Stimulated activated CD8-positive, alpha-beta memory T cell treated with anti-CD3 and anti-CD28 coated beads, Interleukin-12 subunit alpha, Interleukin-12 subunit beta, amount 100 ng/mL, for 24 hours (primary cell): ENCODE results near the gene COA1.
"Not testable (repeated sequence)": the region's sequence is repeated elsewhere in the genome, so short reads cannot be mapped to it uniquely, and the experiment has no call there.

ENCODE experiments used
- DNase-seq: peaks from one replicate; pipeline ENCODE4 v3.0.0-alpha.2; 2020; ENCODE audit errors: extremely low read depth

The COA1 gene

DNA sequence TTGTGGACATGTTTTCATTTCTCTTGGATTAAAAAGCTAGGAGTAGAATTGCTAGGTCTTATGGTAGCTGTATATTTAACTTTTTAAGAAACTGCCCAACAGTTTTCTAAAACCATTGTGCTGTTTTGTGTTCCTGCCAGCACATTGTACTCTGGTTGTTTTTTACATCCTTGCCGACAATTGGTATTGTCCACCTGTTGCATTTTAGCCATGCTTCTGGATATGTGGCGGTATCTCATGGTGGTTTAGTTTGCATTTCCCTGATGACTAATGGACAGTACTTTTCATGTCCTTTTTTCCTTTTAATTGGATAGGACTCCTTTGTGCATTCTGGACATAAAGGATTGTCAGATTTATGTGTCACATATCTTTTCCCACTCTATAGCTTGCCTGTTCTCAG, 100.9 kb downstream of the COA1 start:
- no peak for DNase-seq

DNA sequence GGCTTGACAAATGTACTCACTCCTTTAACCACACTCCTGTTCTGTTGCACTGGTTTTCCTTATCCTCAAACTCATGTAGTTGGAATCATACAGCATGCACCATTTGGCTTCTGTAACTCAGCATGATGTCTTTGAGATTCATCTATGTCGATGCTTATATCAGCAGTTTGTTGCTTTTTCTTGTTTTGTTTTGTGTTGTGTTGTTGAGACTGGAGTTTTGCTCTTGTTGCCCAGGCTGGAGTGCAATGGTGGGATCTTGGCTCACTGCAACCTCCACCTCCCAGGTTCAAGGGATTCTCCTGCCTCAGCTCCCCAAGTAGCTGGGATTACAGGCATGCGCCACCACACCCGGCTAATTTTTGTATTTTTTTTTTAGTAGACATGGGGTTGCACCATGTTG, 101.5 kb downstream of the COA1 start:
- DNase-seq, result not testable (repeated sequence)

DNA sequence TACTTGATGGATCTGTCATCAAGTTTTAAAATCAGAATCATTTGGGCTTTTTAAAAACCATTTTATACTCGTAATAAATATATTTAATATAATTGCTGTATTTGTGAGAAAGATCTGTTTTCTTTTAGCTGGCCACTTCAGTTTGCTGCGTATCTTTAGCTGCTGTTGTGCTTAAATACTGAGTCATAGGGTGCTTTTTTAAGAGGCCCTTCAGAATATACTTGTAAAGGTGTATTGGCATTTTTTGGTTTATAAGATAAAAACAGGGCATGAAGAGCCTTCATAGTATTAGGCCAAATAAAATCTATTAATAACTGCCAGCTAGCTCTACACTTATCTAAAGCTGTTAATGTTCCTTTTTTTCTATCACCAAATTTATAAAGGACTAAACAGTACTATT, 102.6 kb downstream of the COA1 start:
- no peak for DNase-seq

DNA sequence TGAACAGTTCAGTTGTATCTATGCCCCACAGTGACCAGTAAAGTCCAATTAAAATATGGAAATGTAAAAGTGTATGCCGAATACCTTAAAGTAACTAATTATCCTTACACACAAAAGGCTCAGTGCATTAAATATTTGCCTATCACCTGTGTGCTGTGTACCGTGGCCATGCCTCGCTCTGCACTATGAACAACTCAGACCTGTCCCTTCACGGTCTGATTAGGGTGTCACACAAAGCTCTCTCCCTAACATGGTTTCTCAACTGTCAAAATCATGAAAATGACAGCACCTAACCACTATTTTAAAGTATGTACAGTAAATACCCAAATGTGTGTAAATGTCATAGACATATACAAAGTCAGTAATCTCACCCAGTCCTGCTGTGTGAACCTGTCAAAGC, 103.3 kb downstream of the COA1 start:
- DNase-seq, result no peak

DNA sequence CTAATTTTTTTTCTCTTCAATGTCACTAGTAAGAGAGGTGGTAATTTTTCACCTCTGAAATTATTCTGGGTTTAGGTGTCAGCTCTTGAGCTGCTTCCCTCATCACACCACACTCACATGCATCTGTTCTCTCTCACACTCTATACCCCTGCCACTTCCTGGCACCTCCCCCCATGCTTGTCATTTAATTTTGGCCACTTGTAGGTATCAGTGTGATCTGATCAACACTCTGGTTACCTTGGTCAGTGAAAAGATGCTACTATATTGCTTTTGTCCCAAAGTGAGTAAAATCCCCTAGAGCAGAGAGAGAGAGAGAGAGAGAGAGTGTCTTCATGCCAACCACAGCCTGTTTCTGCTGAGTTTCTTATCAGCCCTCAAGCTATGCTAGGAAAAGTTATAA, 103.9 kb downstream of the COA1 start:
- no peak for DNase-seq

DNA sequence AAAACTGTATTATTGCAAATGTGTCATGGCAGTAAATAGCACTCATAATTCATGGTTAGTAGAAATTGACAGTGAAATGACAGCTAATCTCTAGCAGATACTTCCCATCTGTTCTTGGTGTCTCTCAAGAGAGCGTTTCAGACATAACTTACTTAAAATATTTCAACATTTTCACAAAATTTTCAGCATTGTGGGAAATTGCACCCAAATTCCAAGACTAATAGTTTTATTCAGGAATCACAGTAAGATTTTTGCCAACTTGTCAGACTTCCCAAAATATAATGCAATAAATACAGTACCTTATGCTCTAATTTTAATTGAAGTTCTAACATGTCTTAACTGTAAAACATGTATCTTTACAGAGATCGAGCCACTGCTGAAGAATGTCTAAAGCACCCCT, 105.2 kb downstream of the COA1 start:
- no peak for DNase-seq

DNA sequence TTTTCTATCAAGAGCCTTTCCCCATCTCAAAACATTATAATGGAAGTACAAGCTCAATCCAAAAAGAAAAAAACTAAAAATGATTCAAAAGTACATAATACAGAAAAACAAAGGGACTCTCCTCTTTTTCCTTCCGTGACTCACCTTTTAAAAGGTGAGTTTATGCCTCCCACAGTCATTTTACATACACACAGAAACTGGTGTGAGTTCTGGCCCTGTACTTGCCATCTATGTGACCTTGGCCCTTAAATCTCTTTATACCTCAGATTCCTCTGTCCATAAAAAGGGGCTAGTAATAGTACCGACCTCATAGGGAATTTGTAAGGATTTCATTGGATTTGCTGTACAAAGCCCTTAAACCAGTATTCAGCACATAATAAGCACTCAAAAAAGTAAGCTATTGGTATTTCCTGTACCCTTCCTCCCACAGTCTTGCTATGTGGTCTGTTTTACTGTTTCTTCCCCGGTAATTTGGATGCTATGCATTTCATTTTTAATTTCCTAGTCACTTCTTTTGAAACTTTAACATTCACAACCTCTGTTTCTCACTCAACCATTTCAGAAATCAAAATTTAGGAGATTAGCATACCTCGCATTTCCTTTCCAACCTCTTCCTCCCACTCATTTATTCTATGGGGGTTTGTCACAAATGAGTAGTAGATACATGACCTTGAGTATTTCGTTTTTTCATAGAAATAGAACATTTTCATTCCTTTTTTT, 107.4 kb downstream of the COA1 start:
- DNase-seq, result no peak

DNA sequence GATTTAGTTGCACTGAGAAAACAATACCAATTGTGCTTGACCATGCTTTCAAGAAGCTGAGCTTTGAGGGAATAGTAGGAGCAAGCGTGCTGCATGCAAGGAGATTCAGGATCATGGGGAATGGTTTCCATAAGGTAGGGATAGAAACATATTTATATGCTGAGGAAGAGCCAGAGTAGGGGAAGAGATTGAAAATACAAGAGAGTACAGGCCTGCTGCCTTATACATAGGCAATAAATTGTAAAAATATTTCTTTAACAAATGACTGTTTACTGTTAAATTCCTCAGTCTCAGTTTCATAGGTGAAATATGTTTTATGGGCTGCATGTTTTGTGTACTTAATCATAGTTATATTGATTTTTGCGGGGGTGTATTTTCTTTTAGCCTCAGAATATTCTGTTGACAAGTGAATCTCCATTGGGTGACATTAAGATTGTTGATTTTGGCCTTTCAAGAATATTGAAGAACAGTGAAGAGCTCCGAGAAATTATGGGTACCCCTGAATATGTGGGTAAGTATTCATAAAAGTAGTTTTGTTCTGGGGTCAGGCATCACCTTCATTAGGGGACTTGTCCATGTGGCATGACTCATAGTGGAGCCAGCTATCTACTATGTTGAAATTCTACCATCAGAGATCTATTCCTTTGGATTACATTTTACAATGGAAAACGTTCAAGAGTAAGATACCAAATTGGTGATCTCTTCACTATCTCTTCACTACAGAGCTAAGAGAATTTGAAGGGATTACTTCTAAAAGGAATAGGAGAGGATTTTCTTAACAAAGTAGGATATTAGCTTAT, 109.9 kb downstream of the COA1 start:
- no peak for DNase-seq

DNA sequence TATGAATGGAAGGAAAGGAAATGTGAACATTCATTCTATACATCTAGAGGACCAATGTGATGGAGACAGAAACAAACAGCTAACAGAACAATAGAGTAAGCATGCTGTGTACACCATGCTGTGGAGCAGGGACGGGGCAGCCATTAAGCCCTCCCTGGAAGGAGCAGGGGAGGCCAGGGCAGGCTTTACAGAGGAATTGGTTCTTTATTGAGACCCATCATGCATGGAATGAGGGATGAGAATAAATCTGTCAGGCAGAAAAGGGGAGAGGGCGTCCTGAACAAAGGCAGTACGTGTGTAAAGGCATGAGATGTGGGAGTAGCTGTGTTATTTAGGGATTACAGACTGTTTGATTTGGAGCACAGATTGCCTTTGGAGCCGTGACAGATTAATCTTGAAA, 111.2 kb downstream of the COA1 start:
- no peak for DNase-seq

DNA sequence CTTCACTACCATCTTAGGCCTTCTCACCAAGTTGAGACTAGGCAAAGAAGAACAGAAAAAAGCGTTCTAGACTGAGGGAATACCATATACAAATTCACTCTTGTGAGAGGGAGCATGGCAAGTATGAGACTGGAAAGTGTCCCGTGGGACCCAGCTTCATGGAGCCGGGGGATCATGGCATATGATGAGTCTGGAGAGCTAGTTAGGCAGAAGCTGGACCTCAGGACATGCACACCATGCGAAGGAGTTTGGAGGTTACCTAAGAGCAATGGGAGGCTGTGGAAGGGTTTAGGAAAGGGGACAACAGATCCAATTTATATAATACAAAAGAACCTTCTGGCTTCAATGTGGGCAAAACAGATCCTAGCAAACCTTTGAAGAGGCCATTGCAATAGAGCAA, 112.3 kb downstream of the COA1 start:
- no peak for DNase-seq

DNA sequence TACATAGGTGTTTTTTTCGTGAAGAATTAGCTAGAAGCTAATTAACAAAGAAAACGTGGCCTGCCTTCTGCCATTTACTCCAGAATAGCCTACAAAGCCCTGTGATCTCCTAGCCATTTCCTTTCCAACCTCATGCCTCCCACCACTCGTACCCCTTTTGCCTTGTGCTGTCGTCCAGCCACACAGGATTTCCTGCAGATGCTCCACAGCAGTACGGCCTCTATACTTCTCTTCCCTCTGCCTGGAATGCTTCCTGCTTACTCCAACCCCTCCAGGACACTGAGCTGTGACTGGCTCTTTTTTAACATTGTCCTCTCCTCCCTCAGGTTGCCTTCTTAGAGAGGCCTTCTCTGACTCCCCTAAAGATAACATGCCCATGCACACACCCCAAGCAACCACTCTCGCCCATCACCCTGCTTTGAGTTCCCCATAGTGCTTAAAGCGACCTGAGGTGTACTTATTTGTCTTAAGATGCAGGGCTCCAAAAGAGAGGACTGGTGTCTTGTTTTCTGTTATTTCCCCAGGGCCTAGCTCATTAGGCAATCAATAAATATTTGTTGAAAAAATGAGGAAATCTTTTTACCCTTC, 113.7 kb downstream of the COA1 start:
- DNase-seq, result no peak

DNA sequence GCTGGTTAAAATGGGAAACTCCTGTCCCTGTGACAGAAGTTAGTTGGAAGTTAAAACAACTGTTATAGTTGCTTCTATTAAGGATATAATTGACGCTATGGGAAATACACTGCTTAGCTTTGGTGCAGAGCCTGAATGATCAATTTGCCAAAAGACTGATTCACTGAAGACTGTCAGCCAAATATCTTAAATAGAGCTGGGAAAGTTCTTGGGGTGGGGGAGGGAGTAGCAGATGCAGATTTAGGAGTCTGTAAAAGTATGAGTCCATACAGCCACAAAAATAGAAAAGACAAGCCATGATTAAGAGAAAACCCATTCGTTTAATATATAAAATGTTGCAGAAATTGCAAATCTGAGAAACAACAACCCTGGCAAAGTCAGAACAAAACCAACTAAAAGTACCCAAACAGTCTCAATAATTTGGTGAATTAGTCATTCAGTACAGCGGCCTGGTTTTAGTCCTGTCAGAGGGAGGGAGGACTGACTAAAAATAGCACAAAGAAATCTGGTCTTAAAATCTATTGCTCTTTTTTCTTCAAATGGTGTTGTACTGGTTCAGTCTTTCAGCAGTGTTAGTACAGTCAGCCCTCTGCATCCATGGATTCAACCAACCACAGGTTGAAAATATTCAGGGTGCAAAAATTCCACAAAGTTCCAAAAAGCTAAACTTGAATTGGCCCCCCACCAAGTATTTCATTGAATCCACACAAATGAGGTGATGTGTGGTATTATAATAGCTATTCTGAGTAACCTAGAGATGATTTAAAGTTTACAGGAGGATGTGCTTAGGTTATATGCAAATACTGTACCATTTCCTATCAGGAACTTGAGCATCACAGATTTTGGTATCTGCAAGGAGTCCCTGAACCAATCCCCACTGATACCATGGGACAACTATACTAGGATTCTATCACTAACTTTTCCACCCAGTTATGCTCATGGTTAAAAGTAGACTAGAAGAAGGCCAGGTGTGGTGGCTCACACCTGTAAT, 116.4 kb downstream of the COA1 start:
- no peak for DNase-seq

DNA sequence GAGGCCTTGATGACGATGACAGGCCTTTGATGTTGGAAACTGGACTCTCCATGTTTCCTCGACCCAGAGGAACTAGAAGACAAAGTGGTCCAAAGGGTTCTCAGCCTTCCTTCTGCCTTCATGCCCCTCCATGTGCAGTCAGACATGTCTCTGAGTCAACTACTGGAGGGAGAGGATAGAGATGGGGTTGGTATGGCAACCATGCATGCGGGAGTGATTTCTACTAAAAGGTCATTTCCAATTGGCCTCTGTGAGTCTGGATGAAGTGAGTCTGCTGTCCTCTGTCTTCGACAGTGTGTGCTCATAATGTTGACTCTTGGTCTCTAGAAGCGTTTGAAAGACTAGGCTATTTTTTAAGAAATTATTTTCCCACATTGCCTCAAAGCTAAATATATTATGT, 117.2 kb downstream of the COA1 start:
- no peak for DNase-seq

DNA sequence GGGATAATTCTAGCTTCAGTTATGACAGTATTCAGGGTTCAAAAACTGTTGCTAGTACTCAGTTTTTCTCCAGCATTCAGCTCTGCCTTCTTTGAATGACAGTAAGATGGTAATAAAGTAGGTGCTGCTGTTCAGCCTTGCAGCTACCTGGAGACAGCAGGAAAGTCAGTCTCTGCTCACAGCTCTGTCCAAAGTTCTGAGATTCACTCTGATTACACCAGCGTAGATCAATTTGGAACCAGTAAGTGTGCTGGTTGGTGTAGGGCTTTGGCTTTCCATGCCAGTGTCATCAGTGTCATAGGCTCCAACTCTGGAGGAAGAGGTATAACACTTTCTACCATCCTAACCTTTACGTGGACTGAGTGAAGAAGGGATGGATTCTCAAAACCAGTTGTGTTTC, 120.2 kb downstream of the COA1 start:
- DNase-seq, result no peak

DNA sequence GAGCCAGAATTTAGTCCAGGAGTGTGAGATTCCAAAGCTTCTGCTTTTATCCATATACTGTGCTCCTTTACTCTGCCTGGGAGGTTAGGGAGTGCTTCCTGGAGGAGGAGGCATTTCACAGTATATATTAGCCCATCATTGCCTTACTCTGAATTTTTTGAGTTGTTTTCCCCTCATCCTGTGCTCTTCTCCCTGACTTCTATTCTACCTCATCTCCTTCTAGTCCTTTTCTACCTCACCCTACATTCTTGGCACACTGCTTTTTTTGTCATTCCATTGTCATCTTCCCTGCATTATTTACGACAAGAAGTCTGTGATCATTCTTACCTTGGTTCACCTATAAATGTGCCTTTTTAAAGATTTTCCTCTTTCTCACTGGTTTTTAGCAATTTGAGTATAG, 125.1 kb downstream of the COA1 start:
- no peak for DNase-seq

DNA sequence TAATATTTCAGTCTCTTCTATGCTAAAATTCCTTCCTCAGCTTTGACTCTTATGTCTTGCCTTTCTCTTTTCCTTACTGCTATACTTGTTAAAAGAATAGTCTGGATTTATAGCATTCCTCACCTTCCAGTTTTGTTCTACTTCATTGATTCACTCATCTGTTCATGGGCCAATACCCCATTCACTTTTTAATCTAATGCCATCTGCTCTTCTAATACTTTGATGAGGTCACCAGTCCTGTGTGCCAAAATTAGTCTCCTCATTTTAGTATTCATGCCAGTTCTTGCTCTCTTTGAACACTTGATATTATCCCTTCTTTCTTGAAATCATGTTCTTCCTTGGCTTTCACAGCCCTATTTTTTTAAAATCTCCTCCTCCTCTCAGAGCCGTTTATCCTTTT, 127.1 kb downstream of the COA1 start:
- no peak for DNase-seq

DNA sequence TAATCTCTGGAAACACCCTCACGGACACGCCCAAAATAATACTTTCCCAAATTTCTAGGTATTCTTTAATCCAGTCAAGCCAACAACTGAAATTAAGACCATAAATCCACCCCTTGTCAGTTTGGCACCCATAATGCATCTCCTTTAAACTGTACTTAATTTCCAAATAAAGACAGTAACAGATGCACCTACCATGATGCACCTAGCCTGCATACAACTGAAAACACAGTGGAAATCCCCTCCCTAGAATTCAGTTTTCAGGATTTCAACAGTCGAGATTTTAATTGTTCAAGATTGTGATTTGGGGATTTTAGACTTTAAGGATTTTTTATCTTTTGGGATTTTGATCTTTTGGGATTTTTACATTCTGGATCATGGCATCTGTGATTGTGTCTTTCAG, 129.3 kb downstream of the COA1 start:
- no peak for DNase-seq

DNA sequence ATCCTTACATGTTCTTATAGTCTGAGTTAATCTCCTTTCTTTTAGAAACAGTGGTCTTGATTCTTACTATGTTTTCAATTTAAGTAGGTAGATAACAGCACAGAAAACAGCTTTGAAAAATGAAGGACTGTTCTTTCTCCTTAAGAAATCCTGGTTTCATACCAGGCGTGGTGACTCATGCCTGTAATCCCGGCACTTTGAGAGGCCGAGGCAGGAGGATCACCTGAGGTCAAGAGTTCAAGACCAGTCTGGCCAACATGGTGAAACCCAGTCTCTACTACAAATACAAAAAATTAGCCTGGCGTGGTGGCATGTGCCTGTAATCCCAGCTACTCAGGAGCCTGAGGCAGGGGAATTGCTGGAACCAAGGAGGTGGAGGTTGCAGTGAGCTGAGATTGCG, 132.9 kb downstream of the COA1 start:
- not testable (repeated sequence) for DNase-seq

DNA sequence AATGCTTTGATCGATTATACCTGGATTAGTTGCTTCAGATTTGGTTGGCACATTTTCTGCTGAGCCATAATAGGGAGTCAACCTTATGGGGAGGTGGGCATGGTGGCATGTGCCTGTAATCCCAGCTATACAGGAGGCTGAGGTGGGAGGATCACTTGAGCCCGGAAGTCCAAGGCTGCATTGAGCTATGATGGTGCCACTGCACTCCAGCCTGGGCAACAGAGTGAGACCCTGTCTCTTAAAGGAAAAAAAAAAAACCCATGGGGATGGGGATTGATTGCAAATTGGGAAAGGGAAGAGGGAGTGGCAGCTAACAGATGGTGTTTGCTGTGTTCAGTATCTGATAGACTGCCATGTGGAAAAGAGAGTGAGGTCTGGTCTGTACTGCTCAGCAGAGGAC, 135.3 kb downstream of the COA1 start:
- DNase-seq, result no peak

DNA sequence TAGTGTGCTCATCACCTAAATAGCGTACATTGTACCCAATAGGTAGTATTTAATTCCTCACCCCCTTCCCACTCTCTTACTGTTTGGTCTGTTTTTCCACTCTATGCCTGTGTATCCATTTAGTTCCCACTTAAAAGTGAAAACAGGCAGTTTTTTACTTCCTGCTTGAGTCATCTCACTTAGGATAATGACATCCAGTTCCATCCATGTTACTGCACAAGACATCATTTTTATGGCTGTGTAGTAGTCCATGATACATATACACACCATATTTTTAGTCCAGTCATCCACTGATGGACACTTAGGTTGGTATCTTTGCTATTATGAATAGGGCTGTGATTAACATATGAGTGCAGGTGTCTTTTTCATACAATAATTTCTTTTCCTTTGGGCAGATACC, 136.3 kb downstream of the COA1 start:
- DNase-seq, result no peak

DNA sequence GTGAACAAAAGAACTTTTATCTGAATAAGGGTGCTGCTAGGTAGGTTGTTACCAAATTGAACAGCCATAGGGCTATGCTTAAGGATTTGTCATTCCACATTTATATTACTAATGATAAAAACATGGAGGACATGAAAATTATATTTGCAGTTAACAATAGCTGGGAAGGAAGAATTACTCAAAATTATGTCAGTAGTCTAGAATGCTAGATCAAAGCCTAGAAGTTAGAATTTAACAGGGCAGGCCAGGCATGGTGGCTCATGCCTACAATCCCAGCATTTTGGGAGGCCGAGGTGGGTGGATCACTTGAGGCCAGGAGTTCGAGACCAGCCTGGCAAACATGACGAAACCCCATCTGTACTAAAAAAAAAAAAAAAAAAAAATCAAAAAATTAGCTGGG, 137.0 kb downstream of the COA1 start:
- DNase-seq, result no peak
